Prostate gland (tissue), 2 donors: ENCODE results near the gene CCDC148. TPM values are rescaled to one million over a fixed set of nuclear protein-coding genes. Genes with fewer than 3 reads are reported as not detected.

ENCODE experiments used
- DNase-seq: peaks from one replicate; pipeline ENCODE4 v3.0.0-alpha.2; 2019; ENCODE audit warnings: low spot score
- H3K27ac ChIP-seq, 2 donors: fragments of 200-600 bp; sonication (generic); 2 replicates each; pipeline ENCODE4 v1.5.1; 2017 to 2019
- H3K27me3 ChIP-seq: fragments of 200-600 bp; sonication (generic); replicated peaks from 2 replicates; pipeline ENCODE4 v1.5.1; 2019; ENCODE audit not compliant: insufficient read depth
- H3K36me3 ChIP-seq, 2 donors: fragments of 200-600 bp; sonication (generic); 1 replicate in 1 of 2; 2 replicates in 1 of 2; pipeline versions ENCODE4 v1.5.1 to v1.8.1; 2017 to 2019
- H3K4me1 ChIP-seq: fragments of 200-600 bp; sonication (generic); replicated peaks from 2 replicates; pipeline ENCODE4 v1.5.1; 2019
- H3K4me3 ChIP-seq, 2 donors: fragments of 200-600 bp; sonication (generic); 2 replicates each; pipeline ENCODE4 v1.5.1; 2017 to 2019
- H3K9me3 ChIP-seq: fragments of 200-600 bp; sonication (generic); 2 replicates; pipeline ENCODE4 v1.5.1; 2017
- CTCF ChIP-seq, 4 experiments: fragments of 200-600 bp in 2 of 4; fragments of 450-650 bp in 2 of 4; sonication (generic) in 2 of 4; IDR thresholded peaks; 1 replicate in 3 of 4; 2 replicates in 1 of 4; pipeline ENCODE4 v1.5.1; 2016 to 2019; ENCODE audit warnings: antibody characterized with exemption in 4 of 4, mild to moderate bottlenecking in 2 of 4, moderate library complexity in 2 of 4
- POLR2A ChIP-seq: fragments of 450-650 bp; IDR thresholded peaks from one replicate; pipeline ENCODE4 v1.6.1; 2016; ENCODE audit warnings: antibody characterized with exemption, mild to moderate bottlenecking
- POLR2AphosphoS5 ChIP-seq: sonication (generic); formaldehyde crosslinking; IDR thresholded peaks from one replicate; pipeline ENCODE4 v1.6.1; 2017; ENCODE audit warnings: antibody characterized with exemption
- WGBS: methylation state at CpG from one replicate; pipeline ENCODE4 v1.1.5; 2018; 5-methylcytosine and 5-hydroxymethylcytosine counted together
- intact Hi-C: fragments of 100-400 bp; cut with DNase I; formaldehyde crosslinking; loops from one replicate; pipeline ENCODE4 v1.14.2; 2022
- total RNA-seq, 2 donors: library from RNA; depleted of rRNA; stranded (reverse); fragments of >200 nt; gene quantifications; one replicate each; pipeline ENCODE4 v1.1.0, GENCODE V29; 2016

Gene CCDC148
- total RNA-seq, 2 donors from 2014 or later: 1.5 to 1.6 TPM

- no peak for TF ChIP-seq POLR2AphosphoS5
- TF ChIP-seq POLR2A: no peak
- no peak for TF ChIP-seq CTCF (IDR thresholded peaks at IDR 0.05)
- no peak for DNase-seq
- H3K4me1 ChIP-seq: no peaks in the 10 kb centered on the region
- no peaks in the 10 kb centered on the region for H3K27me3 ChIP-seq
- intact Hi-C loops: no loop called here
- 86% methylated on average over 2 of the region's 2 CpGs for WGBS
- H3K4me3 ChIP-seq: no peak overlapping the region
- H3K9me3 ChIP-seq: no peaks in the 10 kb centered on the region
- H3K27ac ChIP-seq: no peak overlapping the region
- H3K36me3 ChIP-seq: no peaks in the 10 kb centered on the region
Measured at GRCh38 chr2:158269143-158269542, 187.4 kb downstream of the CCDC148 start.

GRCh38 chr2:158266111-158266510 is 190.4 kb downstream of the CCDC148 start:
- Histone ChIP-seq H3K27me3 (no peaks in the 10 kb centered on the region), H3K27ac (no peak overlapping the region), H3K4me3 (no peak overlapping the region), H3K36me3 (no peaks in the 10 kb centered on the region), H3K9me3 (no peaks in the 10 kb centered on the region), H3K4me1 (no peaks in the 10 kb centered on the region)
- intact Hi-C loops: no loop called here
- DNase-seq: no peak
- no peak for TF ChIP-seq CTCF (IDR thresholded peaks at IDR 0.05)
- TF ChIP-seq POLR2A: no peak
- no peak for TF ChIP-seq POLR2AphosphoS5
- WGBS: 74% methylated on average over 2 of the region's 2 CpGs

GRCh38 chr2:158255257-158255656 is 201.3 kb downstream of the CCDC148 start:
- H3K9me3 ChIP-seq: no peaks in the 10 kb centered on the region
- no peaks in the 10 kb centered on the region for H3K27me3 ChIP-seq
- H3K27ac ChIP-seq: no peak overlapping the region
- whole genome bisulfite sequencing: 51% methylated on average over 2 of the region's 2 CpGs
- H3K4me3 ChIP-seq: no peak overlapping the region
- TF ChIP-seq POLR2A: no peak
- no peak for TF ChIP-seq CTCF (IDR thresholded peaks at IDR 0.05)
- no peak for TF ChIP-seq POLR2AphosphoS5
- H3K36me3 ChIP-seq: no peaks in the 10 kb centered on the region
- H3K4me1 ChIP-seq: no peaks in the 10 kb centered on the region
- intact Hi-C loops: no loop called here
- no peak for DNase-seq

- intact Hi-C loops: no loop called here
- Histone ChIP-seq H3K4me1 (no peaks in the 10 kb centered on the region), H3K4me3 (no peak overlapping the region), H3K9me3 (no peaks in the 10 kb centered on the region), H3K27ac (no peak overlapping the region), H3K27me3 (no peaks in the 10 kb centered on the region), H3K36me3 (no peaks in the 10 kb centered on the region)
- TF ChIP-seq POLR2A: no peak
- 91% methylated on average over 1 of the region's 1 CpG for WGBS
- DNase-seq: no peak
Measured at GRCh38 chr2:158253170-158253569, 203.4 kb downstream of the CCDC148 start.

GRCh38 chr2:158251356-158251755 is 205.2 kb downstream of the CCDC148 start:
- Histone ChIP-seq H3K4me1 (no peaks in the 10 kb centered on the region), H3K27me3 (no peaks in the 10 kb centered on the region), H3K36me3 (no peaks in the 10 kb centered on the region), H3K9me3 (no peaks in the 10 kb centered on the region), H3K4me3 (no peak overlapping the region), H3K27ac (no peak overlapping the region)
- intact Hi-C loops: no loop called here
- DNase-seq: no peak
- 74% methylated on average over 3 of the region's 3 CpGs for WGBS
- TF ChIP-seq CTCF (IDR thresholded peaks at IDR 0.05) (no peak), POLR2AphosphoS5 (no peak), POLR2A (no peak)
